GM12872 (cell line): ENCODE measurements around the gene DSP.

Experiments used
- CTCF ChIP-seq: IDR thresholded peaks from 3 replicates; pipeline ENCODE4 v1.5.1; 2011; ENCODE audit warnings: low read depth, mild to moderate bottlenecking, low read length, moderate library complexity; ENCODE audit not compliant: insufficient read depth

The DSP gene

DNA sequence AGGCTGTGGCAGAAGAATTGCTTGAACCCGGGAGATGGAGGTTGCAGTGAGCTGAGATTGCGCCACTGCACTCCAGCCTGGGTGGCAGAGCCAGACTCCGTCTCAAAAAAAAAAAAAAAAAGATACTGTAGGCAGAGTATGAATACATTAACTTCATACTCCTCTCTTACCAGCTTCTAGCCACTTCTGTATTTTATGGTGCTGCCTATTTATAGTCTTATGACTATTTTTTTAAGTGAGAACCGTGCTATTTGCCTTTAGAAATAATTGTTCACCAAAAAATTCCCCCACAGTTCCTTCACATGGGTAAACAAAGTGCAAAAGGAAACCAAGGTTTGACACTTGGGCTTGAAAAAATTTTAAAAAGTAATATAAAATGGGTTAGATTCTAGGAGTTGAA, 47.0 kb downstream of the DSP start:
- no peak for TF ChIP-seq CTCF

GRCh38 chr6:7589221-7589620, 47.8 kb downstream of the DSP start:
- TF ChIP-seq CTCF = no peak

GRCh38 chr6:7589949-7590917, 48.8 kb downstream of the DSP start, which contains the start of gene SNRNP48:
Gene SNRNP48, plus strand, starts transcription at chr6:7590198. Its CDS starts 60 bp downstream, at chr6:7590258.
- TF ChIP-seq CTCF = no peak

DNA sequence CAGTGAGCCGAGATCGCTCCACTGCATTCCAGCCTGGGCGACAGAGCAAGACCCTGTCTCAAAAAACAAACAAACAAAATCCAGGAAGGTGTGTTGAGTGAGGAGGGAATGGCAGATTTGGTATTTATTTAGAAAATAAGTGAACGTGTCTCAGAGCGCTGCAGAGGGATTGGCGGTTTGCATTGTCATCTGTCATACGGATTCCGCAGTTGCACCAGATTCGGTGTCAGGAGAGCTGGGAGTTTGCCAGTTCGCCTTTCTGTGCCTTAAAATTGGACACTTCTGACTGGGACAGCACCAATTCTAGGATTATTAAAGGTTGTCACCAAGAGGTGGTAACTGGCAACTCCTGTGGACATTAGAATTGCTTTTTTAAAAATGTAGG, 49.4 kb downstream of the DSP start:
- TF ChIP-seq CTCF = no peak

- TF ChIP-seq CTCF = no peak
Measured at GRCh38 chr6:7591770-7592169, 50.3 kb downstream of the DSP start.

DNA sequence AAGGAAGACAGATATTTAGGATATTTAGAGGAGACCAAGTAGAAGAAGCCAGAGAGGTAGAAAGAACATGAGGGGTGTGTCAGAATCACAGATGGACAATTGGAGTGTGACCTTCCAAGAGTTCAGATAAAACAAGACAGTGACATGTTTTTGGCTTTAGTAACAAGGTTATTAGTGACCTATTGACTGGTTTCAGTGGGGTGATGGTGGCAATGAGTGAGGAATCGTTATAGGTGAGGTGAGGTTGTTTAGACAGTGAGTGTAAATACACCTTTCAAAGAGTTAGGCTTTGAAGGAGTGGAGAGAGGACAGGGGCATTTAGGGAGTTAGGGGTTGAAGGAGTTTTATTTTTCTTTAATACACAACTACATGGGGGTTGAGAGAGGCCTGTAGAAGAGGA, 51.8 kb downstream of the DSP start:
- no peak for TF ChIP-seq CTCF

DNA sequence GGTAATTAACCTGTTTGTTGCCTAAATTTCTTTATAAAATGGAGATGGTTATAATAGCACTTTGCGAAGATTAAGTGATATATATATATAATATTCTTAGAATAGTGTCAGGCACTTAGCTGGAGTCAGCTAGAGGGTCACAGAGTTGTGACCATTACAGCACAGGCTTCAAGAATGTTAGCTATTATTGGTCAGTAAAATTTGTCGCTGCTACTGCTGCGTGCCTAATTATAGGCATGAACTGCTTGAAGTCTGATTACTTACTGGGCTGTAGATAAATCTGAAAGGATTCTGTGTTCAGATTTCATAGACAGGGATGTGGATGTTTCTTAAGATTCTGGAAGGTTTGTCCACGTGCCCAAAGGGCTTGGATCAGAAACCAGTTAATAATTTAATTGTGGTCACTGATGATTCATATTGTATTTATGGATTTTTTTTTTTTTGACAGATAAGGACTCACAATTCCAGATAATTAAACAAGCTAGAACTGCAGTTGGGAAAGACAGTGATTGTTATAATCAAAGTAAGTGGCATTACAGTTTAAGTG, 53.2 kb downstream of the DSP start:
- no peak for TF ChIP-seq CTCF
